Measurements from ENCODE around the gene BCOR. TPM values are rescaled to one million over a fixed set of nuclear protein-coding genes. Genes with fewer than 3 reads are reported as not detected.

The BCOR gene
- total RNA-seq, 1 donor from 2014 or later = 37.3 TPM

DNA sequence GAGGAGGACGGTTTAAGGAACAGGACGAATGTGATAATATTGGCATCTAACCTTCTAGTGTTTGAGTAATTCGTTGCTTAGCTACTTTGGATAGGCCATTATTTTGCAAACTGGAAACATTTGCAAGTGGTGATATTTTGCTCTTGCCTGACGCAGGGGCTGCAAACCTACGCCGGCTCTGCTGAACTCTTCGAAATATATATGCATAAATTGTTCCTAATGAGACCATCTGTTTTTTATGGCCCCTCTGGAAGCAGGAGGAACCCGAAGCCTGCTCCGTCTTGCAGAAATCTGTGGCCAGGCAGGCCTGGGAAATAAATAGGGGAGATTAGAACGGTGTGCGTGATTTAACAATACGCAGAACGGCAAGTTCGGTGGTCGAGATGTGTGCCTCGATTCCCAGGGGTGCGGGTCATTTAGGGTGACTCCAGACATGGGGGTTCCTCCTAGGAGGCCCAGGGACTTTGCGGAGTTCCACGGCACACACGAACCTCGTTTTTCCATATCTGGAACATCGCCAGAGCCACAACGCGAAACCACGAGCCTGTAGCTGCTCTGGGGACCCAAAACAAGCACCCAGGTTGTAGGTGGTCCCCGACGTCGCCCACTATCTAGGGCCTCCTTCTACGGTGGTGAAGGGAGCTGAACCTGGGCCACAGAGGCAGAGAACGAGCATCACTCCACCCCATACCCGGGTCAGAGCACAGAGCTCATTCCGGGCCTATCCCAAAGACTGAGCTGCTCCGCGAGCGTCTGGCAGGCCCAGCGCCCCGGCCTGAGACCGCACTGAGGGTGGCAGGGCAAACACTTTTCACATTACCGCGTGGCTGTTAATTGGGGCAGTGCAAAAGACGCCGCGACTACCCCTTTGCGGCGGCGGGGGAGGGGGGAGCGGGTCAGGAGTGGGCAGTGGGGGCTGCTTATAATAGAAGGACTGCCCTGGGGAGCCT is 89.7 kb downstream of the BCOR start:
- peaks cover 35% of the 10 kb centered on the region for H3K27me3 Mint-ChIP-seq
- no peaks in the 10 kb centered on the region for H3K36me3 Mint-ChIP-seq
- TF ChIP-seq, protein P1, sequence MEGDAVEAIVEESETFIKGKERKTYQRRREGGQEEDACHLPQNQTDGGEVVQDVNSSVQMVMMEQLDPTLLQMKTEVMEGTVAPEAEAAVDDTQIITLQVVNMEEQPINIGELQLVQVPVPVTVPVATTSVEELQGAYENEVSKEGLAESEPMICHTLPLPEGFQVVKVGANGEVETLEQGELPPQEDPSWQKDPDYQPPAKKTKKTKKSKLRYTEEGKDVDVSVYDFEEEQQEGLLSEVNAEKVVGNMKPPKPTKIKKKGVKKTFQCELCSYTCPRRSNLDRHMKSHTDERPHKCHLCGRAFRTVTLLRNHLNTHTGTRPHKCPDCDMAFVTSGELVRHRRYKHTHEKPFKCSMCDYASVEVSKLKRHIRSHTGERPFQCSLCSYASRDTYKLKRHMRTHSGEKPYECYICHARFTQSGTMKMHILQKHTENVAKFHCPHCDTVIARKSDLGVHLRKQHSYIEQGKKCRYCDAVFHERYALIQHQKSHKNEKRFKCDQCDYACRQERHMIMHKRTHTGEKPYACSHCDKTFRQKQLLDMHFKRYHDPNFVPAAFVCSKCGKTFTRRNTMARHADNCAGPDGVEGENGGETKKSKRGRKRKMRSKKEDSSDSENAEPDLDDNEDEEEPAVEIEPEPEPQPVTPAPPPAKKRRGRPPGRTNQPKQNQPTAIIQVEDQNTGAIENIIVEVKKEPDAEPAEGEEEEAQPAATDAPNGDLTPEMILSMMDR (conservative IDR thresholded peaks at IDR 0.05) = no peak
- no peak for DNase-seq (ENCODE audit: extremely low spot score, unreplicated experiment)
- peaks cover 37% of the 10 kb centered on the region for H3K4me1 Mint-ChIP-seq (ENCODE audit: unreplicated experiment)
- H3K27ac Mint-ChIP-seq = no peak overlapping the region
- peak overlapping the region; percentile 70 for H3K4me3 Mint-ChIP-seq
- no peaks in the 10 kb centered on the region for H3K9me3 Mint-ChIP-seq

DNA sequence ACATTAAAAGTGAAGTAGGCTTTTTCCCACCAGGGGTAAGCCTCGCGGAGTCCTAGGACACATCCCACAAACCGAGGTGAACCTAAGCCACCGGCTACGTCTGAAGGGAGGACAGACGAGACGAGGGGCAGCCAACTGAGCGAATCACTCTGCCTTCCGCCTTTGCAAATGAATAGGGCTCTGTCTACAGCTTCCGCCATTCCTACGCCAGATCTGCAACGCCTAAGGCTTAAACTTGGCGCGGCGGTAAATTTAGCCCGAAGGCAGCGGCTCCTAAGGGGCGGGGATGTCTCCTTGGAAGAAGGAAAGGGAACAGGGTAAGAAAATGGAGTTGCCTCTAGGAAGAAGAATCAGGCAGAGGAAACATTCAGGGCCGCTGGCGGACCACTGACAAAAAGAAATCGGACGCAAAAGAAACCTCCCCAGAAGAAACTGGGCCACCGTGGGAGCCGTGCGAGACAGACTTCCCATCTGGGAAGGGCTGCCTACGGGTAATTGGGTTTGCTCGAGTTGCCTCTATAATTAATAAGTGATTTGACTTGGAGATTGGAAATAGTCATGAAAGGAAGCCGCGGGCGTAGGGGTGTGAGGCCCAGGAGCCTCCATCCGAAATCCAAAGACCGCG is 90.5 kb downstream of the BCOR start:
- H3K4me1 Mint-ChIP-seq (ENCODE audit: unreplicated experiment) = peaks cover 37% of the 10 kb centered on the region
- peak overlapping the region; percentile 70 for H3K4me3 Mint-ChIP-seq
- H3K9me3 Mint-ChIP-seq = no peaks in the 10 kb centered on the region
- TF ChIP-seq, protein P1 (conservative IDR thresholded peaks at IDR 0.05) = no peak
- no peak overlapping the region for H3K27ac Mint-ChIP-seq
- H3K27me3 Mint-ChIP-seq = peaks cover 35% of the 10 kb centered on the region
- no peaks in the 10 kb centered on the region for H3K36me3 Mint-ChIP-seq
- no peak for DNase-seq (ENCODE audit: extremely low spot score, unreplicated experiment)

DNA sequence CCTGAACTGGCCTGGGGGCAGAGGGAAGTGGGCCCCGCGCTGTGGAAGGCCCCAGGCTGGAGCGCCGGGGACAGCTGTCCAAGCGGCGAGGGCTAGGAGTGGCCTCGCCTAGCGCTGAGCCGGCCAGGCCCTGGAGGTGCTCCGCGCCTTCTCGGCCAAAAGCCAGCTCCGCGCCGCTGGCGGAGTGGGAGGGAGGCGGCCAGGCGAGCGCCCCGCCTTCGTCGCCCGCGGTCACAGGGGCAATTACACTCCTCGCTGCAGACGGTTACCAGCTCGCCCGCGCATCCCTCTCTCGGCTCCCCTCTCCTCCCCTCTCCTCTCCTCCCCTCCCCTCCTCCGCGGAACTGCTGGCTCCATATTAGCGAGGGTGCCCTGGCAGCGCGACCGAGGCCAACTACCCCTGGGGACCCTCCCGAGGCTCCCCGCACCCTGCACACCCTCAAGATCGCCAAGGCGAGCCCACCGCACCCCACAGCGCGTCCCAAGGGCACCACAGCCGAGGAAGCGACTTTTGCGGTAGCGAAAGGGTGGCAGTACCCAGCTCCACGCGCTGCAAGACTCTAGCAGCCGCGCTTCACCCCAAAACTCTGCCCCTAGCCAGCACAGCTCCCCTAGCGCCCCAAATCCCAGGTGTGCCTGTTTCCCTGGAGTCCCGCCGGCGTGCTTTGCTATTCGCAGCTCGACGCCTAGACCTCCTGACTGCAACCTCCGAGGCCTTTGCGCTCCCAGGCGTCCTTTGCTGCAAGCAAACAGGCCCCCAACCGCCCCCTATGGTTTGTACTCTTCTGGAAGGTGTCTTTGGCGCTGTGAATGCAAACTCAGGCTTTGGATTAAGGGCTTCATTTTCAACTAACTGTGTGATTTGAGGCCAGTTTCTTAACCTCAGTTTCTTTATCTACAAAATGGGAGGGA is 91.4 kb downstream of the BCOR start:
- no peak overlapping the region for H3K27ac Mint-ChIP-seq
- no peaks in the 10 kb centered on the region for H3K9me3 Mint-ChIP-seq
- peak; percentile 76 for DNase-seq (ENCODE audit: extremely low spot score, unreplicated experiment)
- H3K4me1 Mint-ChIP-seq (ENCODE audit: unreplicated experiment) = peaks cover 37% of the 10 kb centered on the region
- peak overlapping the region; percentile 70 for H3K4me3 Mint-ChIP-seq
- TF ChIP-seq, protein P1 (conservative IDR thresholded peaks at IDR 0.05) = peak; percentile 29
- H3K36me3 Mint-ChIP-seq = no peaks in the 10 kb centered on the region
- peaks cover 32% of the 10 kb centered on the region for H3K27me3 Mint-ChIP-seq

DNA sequence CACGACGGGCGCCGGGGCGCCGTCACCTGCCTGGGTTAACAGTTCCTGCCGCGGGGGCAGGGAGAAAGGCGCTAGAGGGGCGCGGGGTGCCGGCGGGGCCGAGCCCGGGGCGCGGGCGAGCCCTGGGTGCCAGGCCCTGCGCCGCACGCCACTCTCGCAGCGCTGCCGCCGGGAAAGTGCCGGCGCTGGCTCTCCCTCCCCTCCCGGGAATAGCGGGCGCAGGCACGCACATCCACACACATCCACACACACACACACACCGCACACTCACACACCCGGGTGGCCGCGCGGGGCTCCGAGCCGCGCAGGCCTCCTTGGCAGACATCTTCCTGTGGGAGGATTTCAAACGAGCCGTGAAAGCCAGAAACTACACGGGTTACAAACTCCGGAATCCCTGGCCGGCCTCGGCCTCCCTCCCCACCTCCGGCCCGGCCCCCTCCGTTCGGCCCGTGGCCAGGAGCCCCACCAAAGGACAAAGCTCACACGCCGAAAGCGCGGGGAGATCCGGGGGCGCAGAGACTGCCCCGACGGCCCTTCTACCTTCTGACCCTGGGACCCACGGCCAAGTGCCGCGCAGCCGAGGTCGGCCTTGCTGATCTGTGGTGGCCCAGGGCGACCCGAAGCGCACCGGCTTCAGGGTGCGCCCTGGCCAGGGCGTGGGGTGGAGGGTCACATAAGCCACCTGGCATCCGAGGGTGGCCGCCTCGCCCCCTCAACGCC is 92.3 kb downstream of the BCOR start:
- TF ChIP-seq, protein P1 (conservative IDR thresholded peaks at IDR 0.05) = no peak
- Mint-ChIP-seq H3K36me3 (no peaks in the 10 kb centered on the region), H3K4me1 (ENCODE audit: unreplicated experiment) (peaks cover 29% of the 10 kb centered on the region), H3K4me3 (peak overlapping the region; percentile 47), H3K27ac (no peak overlapping the region), H3K27me3 (peaks cover 25% of the 10 kb centered on the region), H3K9me3 (no peaks in the 10 kb centered on the region)
- DNase-seq (ENCODE audit: extremely low spot score, unreplicated experiment) = no peak

DNA sequence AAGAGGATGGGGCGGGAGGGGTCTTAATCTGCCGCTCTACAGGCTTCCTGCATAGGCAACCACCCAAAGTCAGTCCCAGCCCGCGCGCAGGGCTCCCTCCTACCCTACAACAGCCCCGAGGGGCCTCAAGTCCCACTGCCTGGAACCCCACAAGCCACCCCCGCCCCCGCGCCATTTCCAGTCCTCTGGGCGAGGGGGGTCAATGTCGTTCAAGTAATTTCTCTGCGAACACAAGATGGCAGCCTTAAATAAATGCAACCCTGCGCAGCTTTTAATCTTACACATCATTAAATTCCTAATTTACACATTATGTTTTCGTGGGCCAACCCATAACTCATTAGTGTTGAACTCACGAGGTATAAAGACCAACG is 92.9 kb downstream of the BCOR start:
- no peak for DNase-seq (ENCODE audit: extremely low spot score, unreplicated experiment)
- peaks cover 24% of the 10 kb centered on the region for H3K27me3 Mint-ChIP-seq
- H3K4me1 Mint-ChIP-seq (ENCODE audit: unreplicated experiment) = peaks cover 29% of the 10 kb centered on the region
- no peak overlapping the region for H3K4me3 Mint-ChIP-seq
- no peaks in the 10 kb centered on the region for H3K36me3 Mint-ChIP-seq
- TF ChIP-seq, protein P1 (conservative IDR thresholded peaks at IDR 0.05) = no peak
- H3K27ac Mint-ChIP-seq = no peak overlapping the region
- H3K9me3 Mint-ChIP-seq = no peaks in the 10 kb centered on the region

Measured in type B pancreatic cell (in vitro differentiated cells).